GM19455 (cell line): ENCODE results near the gene PUS10.
"Not testable (repeated sequence)": the region's sequence is repeated elsewhere in the genome, so short reads cannot be mapped to it uniquely, and the experiment has no call there.

ENCODE experiments used
- ATAC-seq: cut with Tn5 transposase; IDR thresholded peaks from one replicate; pipeline ENCODE4 v1.9.1; 2021; ENCODE audit not compliant: unreplicated experiment

The PUS10 gene

GRCh38 chr2:61017556-61018317 lies at the start of gene PUS10, which contains the start of gene PEX13:
TSS of gene PUS10 (minus strand) at chr2:61018255. CDS start at chr2:61011890, 6,365 bp downstream.
TSS of gene PEX13 (plus strand) at chr2:61017720. CDS start at chr2:61017760, 40 bp downstream.
- peak; percentile 78 for ATAC-seq

- ATAC-seq = peak; percentile 95
Observed at GRCh38 chr2:61065714-61066709, 48.0 kb upstream of the PUS10 start, which contains the start of gene SANBR. TSS of gene SANBR (plus strand) at chr2:61065871. CDS start at chr2:61070351, 4,480 bp downstream.

GRCh38 chr2:61059382-61059781 lies 41.3 kb upstream of the PUS10 start:
- no peak for ATAC-seq

GRCh38 chr2:61057562-61057961 lies 39.5 kb upstream of the PUS10 start:
- no peak for ATAC-seq

- ATAC-seq = no peak
Observed at GRCh38 chr2:61055557-61055956, 37.5 kb upstream of the PUS10 start.

GRCh38 chr2:61045999-61046398 lies 27.9 kb upstream of the PUS10 start:
- ATAC-seq = no peak

GRCh38 chr2:61045226-61045625 lies 27.2 kb upstream of the PUS10 start:
- ATAC-seq = no peak

GRCh38 chr2:61044636-61045035 lies 26.6 kb upstream of the PUS10 start:
- no peak for ATAC-seq

GRCh38 chr2:61042807-61043206 lies 24.8 kb upstream of the PUS10 start:
- ATAC-seq = no peak

GRCh38 chr2:61036643-61037042 lies 18.6 kb upstream of the PUS10 start:
- ATAC-seq = not testable (repeated sequence)

- ATAC-seq = not testable (repeated sequence)
Observed at GRCh38 chr2:61034592-61034991, 16.5 kb upstream of the PUS10 start.

GRCh38 chr2:61029533-61029932 lies 11.5 kb upstream of the PUS10 start:
- no peak for ATAC-seq

GRCh38 chr2:61023670-61024069 lies 5.6 kb upstream of the PUS10 start:
- ATAC-seq = no peak

- no peak for ATAC-seq
Observed at GRCh38 chr2:61021228-61021660, 3.2 kb upstream of the PUS10 start.

GRCh38 chr2:61018798-61019197 lies 743 bp upstream of the PUS10 start:
- no peak for ATAC-seq

GRCh38 chr2:61018318-61018755 lies 282 bp upstream of the PUS10 start:
- ATAC-seq = no peak

GRCh38 chr2:61017003-61017555 lies 976 bp downstream of the PUS10 start:
- peak; percentile 52 for ATAC-seq

GRCh38 chr2:61016392-61017002 lies 1.6 kb downstream of the PUS10 start:
- peak; percentile 19 for ATAC-seq

GRCh38 chr2:61015976-61016375 lies 2.1 kb downstream of the PUS10 start:
- ATAC-seq = no peak

- no peak for ATAC-seq
Observed at GRCh38 chr2:61014763-61015162, 3.3 kb downstream of the PUS10 start.

GRCh38 chr2:61013382-61013781 lies 4.7 kb downstream of the PUS10 start:
- ATAC-seq = no peak
